H9 (cell line): ENCODE data around the gene ZNF664. TPM values are rescaled to one million over a fixed set of nuclear protein-coding genes. Genes with fewer than 3 reads are reported as not detected.

Source experiments
- DNase-seq: peaks from one replicate; pipeline ENCODE4 v3.0.0-alpha.2; 2017
- H2AFZ ChIP-seq: one replicate; pipeline ENCODE4 v1.6.1; 2013; ENCODE audit warnings: mild to moderate bottlenecking, low read length, control low read depth, moderate library complexity
- H2AK5ac ChIP-seq: 2 replicates; pipeline ENCODE4 v1.6.1; 2013; ENCODE audit warnings: low read length, control low read depth, mixed read lengths; ENCODE audit not compliant: insufficient read length
- H2BK120ac ChIP-seq: one replicate; pipeline ENCODE4 v1.6.1; 2013; ENCODE audit warnings: low read depth, mild to moderate bottlenecking, low read length, control low read depth, inconsistent platforms; ENCODE audit not compliant: poor library complexity, severe bottlenecking
- H2BK12ac ChIP-seq: 2 replicates; pipeline ENCODE4 v1.6.1; 2013; ENCODE audit warnings: low read length, control low read depth, mixed read lengths, low read depth; ENCODE audit not compliant: insufficient read length
- H2BK15ac ChIP-seq: 2 replicates; pipeline ENCODE4 v1.6.1; 2013; ENCODE audit warnings: low read depth, low read length, control low read depth
- H2BK20ac ChIP-seq: one replicate; pipeline ENCODE4 v1.6.1; 2013; ENCODE audit warnings: low read depth, mild to moderate bottlenecking, low read length, control low read depth, inconsistent platforms; ENCODE audit not compliant: poor library complexity, severe bottlenecking
- H2BK5ac ChIP-seq: 2 replicates; pipeline ENCODE4 v1.6.1; 2013; ENCODE audit warnings: low read length, control low read depth, mixed read lengths; ENCODE audit not compliant: insufficient read length
- H3K14ac ChIP-seq: 2 replicates; pipeline ENCODE4 v1.6.1; 2013; ENCODE audit warnings: low read length, control low read depth; ENCODE audit not compliant: insufficient read depth
- H3K18ac ChIP-seq: 2 replicates; pipeline ENCODE4 v1.6.1; 2013; ENCODE audit warnings: low read depth, mild to moderate bottlenecking, mixed read lengths, low read length, control low read depth; ENCODE audit not compliant: insufficient read length
- H3K23ac ChIP-seq: 2 replicates; pipeline ENCODE4 v1.6.1; 2013; ENCODE audit warnings: low read length, control low read depth, mixed read lengths, low read depth; ENCODE audit not compliant: insufficient read length
- H3K23me2 ChIP-seq: 2 replicates; pipeline ENCODE4 v1.6.1; 2013; ENCODE audit warnings: low read depth, mild to moderate bottlenecking, mixed read lengths, low read length, control low read depth; ENCODE audit not compliant: insufficient read length, poor library complexity, severe bottlenecking
- H3K27ac ChIP-seq: 2 replicates; pipeline ENCODE4 v1.5.1; 2013; ENCODE audit warnings: low read length, control low read depth, mixed read lengths, low read depth; ENCODE audit not compliant: insufficient read length
- H3K27me3 ChIP-seq: 2 replicates; pipeline ENCODE4 v1.6.1; 2013; ENCODE audit warnings: low read length, control low read depth, inconsistent platforms; ENCODE audit not compliant: insufficient read depth
- H3K4ac ChIP-seq: 2 replicates; pipeline ENCODE4 v1.6.1; 2013; ENCODE audit warnings: low read depth, mild to moderate bottlenecking, control low read depth, inconsistent platforms, low read length, moderate library complexity
- H3K4me1 ChIP-seq: 2 replicates; pipeline ENCODE4 v1.6.1; 2013; ENCODE audit warnings: low read length, control low read depth, inconsistent platforms; ENCODE audit not compliant: insufficient read depth
- H3K4me2 ChIP-seq: 2 replicates; pipeline ENCODE4 v1.6.1; 2013; ENCODE audit warnings: low read length, control low read depth, mixed read lengths; ENCODE audit not compliant: insufficient read length, insufficient read depth
- H3K56ac ChIP-seq: 2 replicates; pipeline ENCODE4 v1.6.1; 2013; ENCODE audit warnings: low read depth, mild to moderate bottlenecking, mixed read lengths, low read length, control low read depth; ENCODE audit not compliant: insufficient read length
- H3K79me1 ChIP-seq: 2 replicates; pipeline ENCODE4 v1.6.1; 2013; ENCODE audit warnings: low read depth, mild to moderate bottlenecking, moderate library complexity, low read length, control low read depth, inconsistent platforms; ENCODE audit not compliant: insufficient read depth, poor library complexity, severe bottlenecking
- H3K79me2 ChIP-seq: 2 replicates; pipeline ENCODE4 v1.6.1; 2013; ENCODE audit warnings: low read length, control low read depth, inconsistent platforms; ENCODE audit not compliant: insufficient read depth
- H3K9ac ChIP-seq: 2 replicates; pipeline ENCODE4 v1.6.1; 2013; ENCODE audit warnings: low read length, control low read depth, mixed read lengths; ENCODE audit not compliant: insufficient read length; ENCODE audit errors: extremely low read depth
- H3K9me3 ChIP-seq: one replicate; pipeline ENCODE4 v1.6.1; 2013; ENCODE audit warnings: low read depth, low read length, inconsistent platforms; ENCODE audit not compliant: control insufficient read depth
- H3T11ph ChIP-seq: one replicate; pipeline ENCODE4 v1.6.1; 2013; ENCODE audit warnings: mild to moderate bottlenecking, low read length, control low read depth, inconsistent platforms
- H4K20me1 ChIP-seq: one replicate; pipeline ENCODE4 v1.6.1; 2013; ENCODE audit not compliant: control insufficient read depth, insufficient read length, insufficient read depth
- H4K5ac ChIP-seq: 2 replicates; pipeline ENCODE4 v1.6.1; 2013; ENCODE audit warnings: low read depth, mild to moderate bottlenecking, mixed read lengths, low read length, control low read depth; ENCODE audit not compliant: insufficient read length
- H4K8ac ChIP-seq: replicated peaks from 2 replicates; pipeline ENCODE4 v1.6.1; 2013; ENCODE audit warnings: low read length, control low read depth, mixed read lengths, low read depth; ENCODE audit not compliant: insufficient read length
- H4K91ac ChIP-seq: 2 replicates; pipeline ENCODE4 v1.6.1; 2013; ENCODE audit warnings: low read depth, mild to moderate bottlenecking, moderate library complexity, mixed read lengths, low read length, control low read depth; ENCODE audit not compliant: insufficient read length
- H3K27ac Mint-ChIP-seq, 3 experiments: 2 replicates in 2 of 3; 3 replicates in 1 of 3; pipeline ENCODE4 v1.8.0; 2020 to 2021; ENCODE audit warnings: mixed read lengths in 3 of 3, mild to moderate bottlenecking in 1 of 3, moderate library complexity in 1 of 3
- H3K27me3 Mint-ChIP-seq: 2 replicates; pipeline ENCODE4 v1.8.0; 2021; ENCODE audit warnings: low read depth, mild to moderate bottlenecking, moderate library complexity, mixed read lengths
- H3K36me3 Mint-ChIP-seq, 3 experiments: 2 replicates in 2 of 3; 3 replicates in 1 of 3; pipeline ENCODE4 v1.8.0; 2020 to 2021; ENCODE audit warnings: low read depth in 3 of 3, mixed read lengths in 3 of 3; ENCODE audit not compliant: insufficient read depth in 1 of 3
- H3K4me1 Mint-ChIP-seq, 2 experiments: 2 replicates each; pipeline ENCODE4 v1.8.0; 2020; ENCODE audit warnings: mixed read lengths in 2 of 2
- H3K4me3 Mint-ChIP-seq, 2 experiments: 2 replicates in 1 of 2; 3 replicates in 1 of 2; pipeline ENCODE4 v1.8.0; 2020 to 2021; ENCODE audit warnings: mild to moderate bottlenecking in 2 of 2, mixed read lengths in 2 of 2, moderate library complexity in 1 of 2
- H3K9me3 Mint-ChIP-seq, 2 experiments: 2 replicates in 1 of 2; 3 replicates in 1 of 2; pipeline ENCODE4 v1.8.0; 2020; ENCODE audit warnings: mild to moderate bottlenecking in 2 of 2, mixed read lengths in 2 of 2, moderate library complexity in 1 of 2
- CTCF ChIP-seq: fragments of 200-600 bp; sonication (generic); conservative IDR thresholded peaks from 3 replicates; pipeline ENCODE4 v1.8.0; 2021; ENCODE audit warnings: antibody characterized with exemption, mild to moderate bottlenecking
- total RNA-seq: library from RNA; stranded (reverse); gene quantifications from 2 replicates; pipeline ENCODE4 v1.2.1, GENCODE V29; 2021

ZNF664 gene
- total RNA-seq, 1 experiment from 2014 or later: 29.5 TPM

DNA sequence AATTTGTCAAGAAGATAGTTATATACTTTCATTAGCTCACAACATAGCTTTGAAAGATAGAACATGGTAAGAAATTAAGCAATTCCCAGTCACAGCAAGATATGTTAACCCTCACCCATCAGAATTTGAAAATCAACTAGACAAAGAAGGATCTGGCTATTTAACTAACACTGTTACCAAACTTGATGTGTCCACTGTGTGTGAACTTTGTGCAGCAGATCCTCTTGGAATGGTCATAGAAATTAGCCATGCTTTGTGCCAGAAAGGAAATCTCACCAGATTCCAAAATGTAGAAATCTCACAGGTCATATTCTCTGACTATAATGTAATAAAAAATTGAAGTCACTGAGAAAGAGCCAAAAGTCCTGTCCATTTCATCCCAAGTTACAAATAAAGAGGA is 46.1 kb downstream of the ZNF664 start:
- Histone ChIP-seq H3K4me1 (no peaks in the 10 kb centered on the region), H4K5ac (no peak overlapping the region), H2BK120ac (no peak overlapping the region), H3K79me2 (no peaks in the 10 kb centered on the region), H4K8ac (no peak overlapping the region), H3K4ac (no peak overlapping the region), H3K4me2 (no peak overlapping the region), H3K56ac (no peak overlapping the region), H2BK20ac (no peak overlapping the region), H3K14ac (no peak overlapping the region), H3K23ac (no peak overlapping the region), H3T11ph (no peak overlapping the region), H2BK5ac (no peak overlapping the region), H3K18ac (no peak overlapping the region), H2BK12ac (no peak overlapping the region), H3K23me2 (no peaks in the 10 kb centered on the region), H2AFZ (no peak overlapping the region), H3K79me1 (no peaks in the 10 kb centered on the region), H2AK5ac (no peak overlapping the region), H4K91ac (no peak overlapping the region), H3K27me3 (no peaks in the 10 kb centered on the region), H3K27ac (no peak overlapping the region), H4K20me1 (no peaks in the 10 kb centered on the region), H3K9ac (no peak overlapping the region), H3K9me3 (no peaks in the 10 kb centered on the region), H2BK15ac (no peak overlapping the region)
- Mint-ChIP-seq H3K9me3 (peaks cover 0 to 3% of the 10 kb centered on the region in 2 experiments; a peak in 3 of 5 replicates), H3K4me3 (no peak overlapping the region), H3K36me3 (no peaks in the 10 kb centered on the region), H3K4me1 (peaks cover 0 to 4% of the 10 kb centered on the region in 2 experiments; a peak in 1 of 4 replicates), H3K27ac (no peak overlapping the region), H3K27me3 (peaks cover 2% of the 10 kb centered on the region; the same call in 1 of the 2 replicates)
- DNase-seq: no peak
- TF ChIP-seq CTCF: no peak
